Breast epithelium (tissue), 3 donors: ENCODE results near the gene GNG12.

Source experiments
- CTCF ChIP-seq, 3 donors: fragments of 450-650 bp; IDR thresholded peaks; one replicate each; pipeline ENCODE4 v1.5.1; 2016 to 2017; ENCODE audit warnings: antibody characterized with exemption in 3 of 3, mild to moderate bottlenecking in 3 of 3, moderate library complexity in 3 of 3
- POLR2A ChIP-seq: fragments of 450-650 bp; IDR thresholded peaks from one replicate; pipeline ENCODE4 v1.6.1; 2016; ENCODE audit warnings: antibody characterized with exemption, mild to moderate bottlenecking, moderate library complexity
- POLR2AphosphoS5 ChIP-seq, 3 donors: sonication (generic); formaldehyde crosslinking; IDR thresholded peaks; one replicate each; pipeline ENCODE4 v1.6.1; 2017; ENCODE audit warnings: antibody characterized with exemption in 3 of 3

- no peak for TF ChIP-seq POLR2A
- TF ChIP-seq CTCF (IDR thresholded peaks at IDR 0.05), result no peak
- TF ChIP-seq POLR2AphosphoS5 (IDR thresholded peaks at IDR 0.05), result no peak
Observed at GRCh38 chr1:67737875-67738274, 95.4 kb downstream of the GNG12 start.
